Trophoblast cell (in vitro differentiated cells and primary cell): ENCODE results near the gene HEXA.
A peak's percentile ranks its signal among the peaks of the same experiment; 100 is the strongest.

Experiments
- DNase-seq, 2 donors: peaks; one replicate each; pipeline ENCODE4 v3.0.0-alpha.2; 2016
- H2AFZ ChIP-seq: 2 replicates; pipeline ENCODE4 v1.6.1; 2013; ENCODE audit warnings: low read length, moderate library complexity, mild to moderate bottlenecking; ENCODE audit not compliant: insufficient read depth, poor library complexity
- H2AK5ac ChIP-seq: 2 replicates; pipeline ENCODE4 v1.6.1; 2013; ENCODE audit warnings: mild to moderate bottlenecking, low read length
- H2BK120ac ChIP-seq: 2 replicates; pipeline ENCODE4 v1.6.1; 2013; ENCODE audit warnings: low read length, mild to moderate bottlenecking, moderate library complexity; ENCODE audit not compliant: insufficient read depth, poor library complexity
- H2BK12ac ChIP-seq: 2 replicates; pipeline ENCODE4 v1.6.1; 2013; ENCODE audit warnings: mild to moderate bottlenecking, low read length, moderate library complexity
- H2BK5ac ChIP-seq: 2 replicates; pipeline ENCODE4 v1.6.1; 2013; ENCODE audit warnings: low read length, low read depth, moderate library complexity, mild to moderate bottlenecking; ENCODE audit not compliant: poor library complexity
- H3K14ac ChIP-seq: 2 replicates; pipeline ENCODE4 v1.6.1; 2013; ENCODE audit warnings: mild to moderate bottlenecking, low read length
- H3K18ac ChIP-seq: 2 replicates; pipeline ENCODE4 v1.6.1; 2013; ENCODE audit warnings: mild to moderate bottlenecking, low read length
- H3K23ac ChIP-seq: 2 replicates; pipeline ENCODE4 v1.6.1; 2013; ENCODE audit warnings: low read length
- H3K27ac ChIP-seq: 2 replicates; pipeline ENCODE4 v1.5.1; 2013; ENCODE audit warnings: low read depth, mild to moderate bottlenecking, inconsistent platforms, low read length, moderate library complexity
- H3K27me3 ChIP-seq: 2 replicates; pipeline ENCODE4 v1.6.1; 2013; ENCODE audit warnings: inconsistent platforms, mild to moderate bottlenecking, low read length, moderate library complexity; ENCODE audit not compliant: insufficient read depth
- H3K36me3 ChIP-seq, 2 experiments: 1 replicate in 1 of 2; 2 replicates in 1 of 2; pipeline ENCODE4 v1.6.1; 2013; ENCODE audit warnings: low read length in 2 of 2, mild to moderate bottlenecking in 2 of 2, moderate library complexity in 1 of 2; ENCODE audit not compliant: insufficient read depth in 2 of 2, control insufficient read depth in 1 of 2
- H3K4ac ChIP-seq: 2 replicates; pipeline ENCODE4 v1.6.1; 2013; ENCODE audit warnings: low read depth, mild to moderate bottlenecking, low read length, moderate library complexity
- H3K4me1 ChIP-seq, 2 experiments: 1 replicate in 1 of 2; 2 replicates in 1 of 2; pipeline ENCODE4 v1.6.1; 2013; ENCODE audit warnings: low read length in 2 of 2, mild to moderate bottlenecking in 2 of 2, moderate library complexity in 1 of 2; ENCODE audit not compliant: insufficient read depth in 2 of 2, control insufficient read depth in 1 of 2
- H3K4me2 ChIP-seq: 2 replicates; pipeline ENCODE4 v1.6.1; 2013; ENCODE audit warnings: inconsistent platforms, mild to moderate bottlenecking, low read length, moderate library complexity
- H3K4me3 ChIP-seq: 2 replicates; pipeline ENCODE4 v1.5.1; 2013; ENCODE audit warnings: mild to moderate bottlenecking, low read depth, low read length, inconsistent platforms
- H3K79me1 ChIP-seq: one replicate; pipeline ENCODE4 v1.6.1; 2013; ENCODE audit warnings: low read length
- H3K79me2 ChIP-seq: 2 replicates; pipeline ENCODE4 v1.6.1; 2013; ENCODE audit warnings: low read length, mild to moderate bottlenecking; ENCODE audit not compliant: control insufficient read depth, insufficient read depth, poor library complexity
- H3K9ac ChIP-seq: 2 replicates; pipeline ENCODE4 v1.6.1; 2013; ENCODE audit warnings: mild to moderate bottlenecking, low read length
- H3K9me3 ChIP-seq: 2 replicates; pipeline ENCODE4 v1.6.1; 2013; ENCODE audit warnings: low read depth, mild to moderate bottlenecking, control low read depth, inconsistent platforms, low read length; ENCODE audit not compliant: insufficient read depth
- H4K12ac ChIP-seq: 2 replicates; pipeline ENCODE4 v1.6.1; 2013; ENCODE audit warnings: low read depth, mild to moderate bottlenecking, low read length, moderate library complexity
- H4K8ac ChIP-seq: 2 replicates; pipeline ENCODE4 v1.6.1; 2013; ENCODE audit warnings: low read depth, mild to moderate bottlenecking, low read length, moderate library complexity
- H4K91ac ChIP-seq: one replicate; pipeline ENCODE4 v1.6.1; 2013; ENCODE audit warnings: low read depth, mild to moderate bottlenecking, low read length, moderate library complexity
- WGBS: extraction: QIAGEN DNeasy Blood & Tissue Kit; methylation state at CpG from one replicate; pipeline ENCODE4 v1.1.7; 2013; ENCODE audit warnings: missing lambda C conversion rate; ENCODE audit not compliant: insufficient read length, insufficient coverage; ENCODE audit errors: extremely low coverage; 5-methylcytosine and 5-hydroxymethylcytosine counted together

HEXA gene

GRCh38 chr15:72389231-72389630, 13.4 kb upstream of the HEXA start:
- Histone ChIP-seq H3K79me1 (no peaks in the 10 kb centered on the region), H2BK5ac (no peak overlapping the region), H3K23ac (no peak overlapping the region), H4K91ac (no peak overlapping the region), H3K9me3 (peaks cover 2% of the 10 kb centered on the region), H2BK120ac (no peak overlapping the region), H4K12ac (no peak overlapping the region), H3K4me2 (no peak overlapping the region), H3K14ac (no peak overlapping the region), H4K8ac (no peak overlapping the region), H3K27ac (no peak overlapping the region), H3K18ac (no peak overlapping the region), H3K36me3 (no peaks in the 10 kb centered on the region), H3K27me3 (no peaks in the 10 kb centered on the region), H3K4ac (no peak overlapping the region), H2BK12ac (no peak overlapping the region), H2AFZ (no peak overlapping the region), H3K4me1 (no peaks in the 10 kb centered on the region), H2AK5ac (no peak overlapping the region), H3K4me3 (no peak overlapping the region), H3K9ac (no peak overlapping the region), H3K79me2 (no peaks in the 10 kb centered on the region)
- peak in 1 of 2 donors; percentile 74 for DNase-seq
- no CpG with 5 or more reads among the region's 3 CpGs for WGBS

GRCh38 chr15:72387741-72388140, 11.9 kb upstream of the HEXA start:
- H3K18ac ChIP-seq = no peak overlapping the region
- no peak for DNase-seq
- H3K9me3 ChIP-seq = peaks cover 2% of the 10 kb centered on the region
- no peaks in the 10 kb centered on the region for H3K79me2 ChIP-seq
- H3K9ac ChIP-seq = no peak overlapping the region
- no peak overlapping the region for H2AFZ ChIP-seq
- H3K14ac ChIP-seq = no peak overlapping the region
- H3K27ac ChIP-seq = no peak overlapping the region
- H3K79me1 ChIP-seq = no peaks in the 10 kb centered on the region
- no peaks in the 10 kb centered on the region for H3K36me3 ChIP-seq
- no peaks in the 10 kb centered on the region for H3K27me3 ChIP-seq
- H3K23ac ChIP-seq = no peak overlapping the region
- no peak overlapping the region for H3K4me2 ChIP-seq
- H3K4me3 ChIP-seq = no peak overlapping the region
- no peaks in the 10 kb centered on the region for H3K4me1 ChIP-seq
- no peak overlapping the region for H2BK12ac ChIP-seq
- no peak overlapping the region for H2BK5ac ChIP-seq
- no peak overlapping the region for H2BK120ac ChIP-seq
- H2AK5ac ChIP-seq = no peak overlapping the region
- H4K8ac ChIP-seq = no peak overlapping the region
- H4K91ac ChIP-seq = no peak overlapping the region
- H4K12ac ChIP-seq = no peak overlapping the region
- H3K4ac ChIP-seq = no peak overlapping the region

GRCh38 chr15:72382146-72382545, 6.3 kb upstream of the HEXA start:
- no peak overlapping the region for H2BK120ac ChIP-seq
- H3K4me3 ChIP-seq = no peak overlapping the region
- H4K8ac ChIP-seq = no peak overlapping the region
- no peak overlapping the region for H4K12ac ChIP-seq
- peak in 1 of 2 donors; percentile 36 for DNase-seq
- no peak overlapping the region for H2BK12ac ChIP-seq
- no peak overlapping the region for H3K14ac ChIP-seq
- no peak overlapping the region for H3K4ac ChIP-seq
- no peak overlapping the region for H2BK5ac ChIP-seq
- H2AFZ ChIP-seq = no peak overlapping the region
- WGBS = no CpG with 5 or more reads among the region's 2 CpGs
- H3K23ac ChIP-seq = no peak overlapping the region
- H2AK5ac ChIP-seq = no peak overlapping the region
- H3K79me2 ChIP-seq = no peaks in the 10 kb centered on the region
- H3K79me1 ChIP-seq = no peaks in the 10 kb centered on the region
- H3K18ac ChIP-seq = no peak overlapping the region
- no peak overlapping the region for H3K27ac ChIP-seq
- no peak overlapping the region for H4K91ac ChIP-seq
- H3K27me3 ChIP-seq = no peaks in the 10 kb centered on the region
- no peak overlapping the region for H3K9ac ChIP-seq
- no peak overlapping the region for H3K4me2 ChIP-seq
- peaks cover 2% of the 10 kb centered on the region for H3K9me3 ChIP-seq
- H3K36me3 ChIP-seq = no peaks in the 10 kb centered on the region
- no peaks in the 10 kb centered on the region for H3K4me1 ChIP-seq

GRCh38 chr15:72380743-72381142, 4.9 kb upstream of the HEXA start:
- peaks cover 2% of the 10 kb centered on the region for H3K9me3 ChIP-seq
- no peak overlapping the region for H2BK12ac ChIP-seq
- H3K27me3 ChIP-seq = no peaks in the 10 kb centered on the region
- peaks cover 8% of the 10 kb centered on the region for H3K79me2 ChIP-seq
- no peak overlapping the region for H3K14ac ChIP-seq
- no peak overlapping the region for H2BK120ac ChIP-seq
- H2AK5ac ChIP-seq = no peak overlapping the region
- H4K91ac ChIP-seq = no peak overlapping the region
- H3K9ac ChIP-seq = no peak overlapping the region
- no peak overlapping the region for H4K8ac ChIP-seq
- H4K12ac ChIP-seq = no peak overlapping the region
- DNase-seq = no peak
- H3K4me1 ChIP-seq = peaks cover 2 to 5% of the 10 kb centered on the region in 2 experiments
- H3K18ac ChIP-seq = no peak overlapping the region
- H2AFZ ChIP-seq = no peak overlapping the region
- no peak overlapping the region for H3K27ac ChIP-seq
- no peak overlapping the region for H3K23ac ChIP-seq
- no peak overlapping the region for H3K4ac ChIP-seq
- no peaks in the 10 kb centered on the region for H3K36me3 ChIP-seq
- H2BK5ac ChIP-seq = no peak overlapping the region
- no peak overlapping the region for H3K4me3 ChIP-seq
- H3K4me2 ChIP-seq = no peak overlapping the region
- peaks cover 7% of the 10 kb centered on the region for H3K79me1 ChIP-seq
- no CpG with 5 or more reads among the region's 4 CpGs for WGBS
